Ascending aorta (tissue), 2 donors: ENCODE measurements around the gene SV2B. TPM values are rescaled to one million over a fixed set of nuclear protein-coding genes. Genes with fewer than 3 reads are reported as not detected.

Source experiments
- DNase-seq, 2 donors: peaks; one replicate each; pipeline ENCODE4 v3.0.0-alpha.2; 2019; ENCODE audit warnings: low spot score in 2 of 2
- H3K27ac ChIP-seq, 2 donors: fragments of 200-600 bp; sonication (generic); one replicate each; pipeline ENCODE4 v1.5.1; 2016 to 2017; ENCODE audit warnings: mild to moderate bottlenecking in 1 of 2
- H3K27me3 ChIP-seq: fragments of 200-600 bp; sonication (generic); one replicate; pipeline ENCODE4 v1.5.1; 2017
- H3K36me3 ChIP-seq, 2 donors: fragments of 200-600 bp; sonication (generic); one replicate each; pipeline ENCODE4 v1.5.1; 2016
- H3K4me1 ChIP-seq, 2 donors: fragments of 200-600 bp; sonication (generic); one replicate each; pipeline ENCODE4 v1.5.1; 2016 to 2017; ENCODE audit warnings: mild to moderate bottlenecking in 1 of 2
- H3K4me3 ChIP-seq, 2 donors: fragments of 200-600 bp; sonication (generic); one replicate each; pipeline ENCODE4 v1.5.1; 2016 to 2017; ENCODE audit warnings: mild to moderate bottlenecking in 1 of 2
- H3K9me3 ChIP-seq, 2 donors: fragments of 200-600 bp; sonication (generic); one replicate each; pipeline ENCODE4 v1.5.1; 2016
- intact Hi-C: fragments of 100-400 bp; cut with DNase I; formaldehyde crosslinking; loops from one replicate; pipeline ENCODE4 v1.15.1; 2023
- total RNA-seq: library from RNA; depleted of rRNA; stranded (reverse); fragments of >200 nt; gene quantifications from one replicate; pipeline ENCODE4 v1.1.0, GENCODE V29; 2016
- TF ChIP-seq, protein P1 (sequence below), 3 experiments: fragments of 200-600 bp in 2 of 3; fragments of 450-650 bp in 1 of 3; sonication (generic) in 2 of 3; IDR thresholded peaks; one replicate each; pipeline ENCODE4 v1.5.1; 2016 to 2019; ENCODE audit warnings: antibody characterized with exemption in 3 of 3, mild to moderate bottlenecking in 1 of 3, moderate library complexity in 1 of 3

Gene SV2B
- total RNA-seq, 1 donor from 2014 or later, result 0.11 TPM

DNA sequence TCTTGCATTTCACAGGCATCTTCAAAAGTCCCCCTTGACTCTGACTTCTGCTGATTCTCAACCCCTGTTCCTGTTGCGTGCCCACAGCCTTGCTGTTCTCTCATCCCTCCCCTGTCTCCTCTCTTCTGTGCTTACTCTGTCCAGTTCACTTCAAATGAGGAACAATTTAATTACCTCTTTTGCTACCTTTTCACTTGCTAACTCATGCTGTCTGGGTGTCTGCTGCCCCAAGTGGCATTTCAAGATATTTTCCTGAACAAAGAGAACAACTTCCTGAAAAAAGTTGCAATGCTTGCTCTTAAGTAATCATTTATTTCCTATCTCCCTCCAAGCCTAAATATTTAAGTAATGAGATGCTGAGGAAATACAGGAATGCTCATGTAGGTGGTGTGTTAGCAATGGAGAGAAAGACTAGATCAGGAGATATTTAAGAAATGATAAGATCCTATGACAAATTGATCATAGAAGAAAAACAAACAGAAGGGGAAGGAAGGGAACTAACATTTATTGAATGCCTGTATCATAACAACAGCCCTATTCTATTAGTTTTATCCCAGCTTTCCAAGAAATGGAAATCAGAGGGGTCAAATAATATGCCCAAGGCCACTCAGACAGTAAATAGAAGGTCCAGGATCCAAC, 42.2 kb downstream of the SV2B start:
- no peaks in the 10 kb centered on the region for H3K27me3 ChIP-seq
- no peaks in the 10 kb centered on the region for H3K4me1 ChIP-seq
- H3K4me3 ChIP-seq, result no peak overlapping the region
- H3K36me3 ChIP-seq, result no peaks in the 10 kb centered on the region
- H3K9me3 ChIP-seq, result no peaks in the 10 kb centered on the region
- TF ChIP-seq, protein P1, sequence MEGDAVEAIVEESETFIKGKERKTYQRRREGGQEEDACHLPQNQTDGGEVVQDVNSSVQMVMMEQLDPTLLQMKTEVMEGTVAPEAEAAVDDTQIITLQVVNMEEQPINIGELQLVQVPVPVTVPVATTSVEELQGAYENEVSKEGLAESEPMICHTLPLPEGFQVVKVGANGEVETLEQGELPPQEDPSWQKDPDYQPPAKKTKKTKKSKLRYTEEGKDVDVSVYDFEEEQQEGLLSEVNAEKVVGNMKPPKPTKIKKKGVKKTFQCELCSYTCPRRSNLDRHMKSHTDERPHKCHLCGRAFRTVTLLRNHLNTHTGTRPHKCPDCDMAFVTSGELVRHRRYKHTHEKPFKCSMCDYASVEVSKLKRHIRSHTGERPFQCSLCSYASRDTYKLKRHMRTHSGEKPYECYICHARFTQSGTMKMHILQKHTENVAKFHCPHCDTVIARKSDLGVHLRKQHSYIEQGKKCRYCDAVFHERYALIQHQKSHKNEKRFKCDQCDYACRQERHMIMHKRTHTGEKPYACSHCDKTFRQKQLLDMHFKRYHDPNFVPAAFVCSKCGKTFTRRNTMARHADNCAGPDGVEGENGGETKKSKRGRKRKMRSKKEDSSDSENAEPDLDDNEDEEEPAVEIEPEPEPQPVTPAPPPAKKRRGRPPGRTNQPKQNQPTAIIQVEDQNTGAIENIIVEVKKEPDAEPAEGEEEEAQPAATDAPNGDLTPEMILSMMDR (IDR thresholded peaks at IDR 0.05), result no peak
- intact Hi-C loops, result no loop called here
- H3K27ac ChIP-seq, result no peak overlapping the region
- no peak for DNase-seq

DNA sequence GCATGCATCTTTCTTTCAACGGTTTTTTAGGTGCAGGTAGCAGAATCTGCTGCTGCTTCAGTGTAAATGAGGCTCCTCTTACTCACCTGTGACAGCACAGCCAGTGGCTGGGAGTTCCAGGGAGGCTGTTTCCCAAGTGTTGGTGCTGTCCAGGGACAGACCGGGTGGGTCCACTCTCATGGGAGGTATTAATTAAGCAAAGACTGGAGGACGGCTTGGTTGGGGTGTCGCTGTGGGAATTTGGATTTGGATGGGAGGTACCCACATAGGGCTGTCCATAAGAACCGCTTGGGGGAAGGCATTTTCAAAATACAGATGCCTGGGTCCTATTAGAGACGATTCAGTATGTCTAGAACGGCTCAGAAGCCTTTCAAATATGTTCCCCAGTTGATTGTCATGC, 42.9 kb downstream of the SV2B start:
- H3K9me3 ChIP-seq, result no peaks in the 10 kb centered on the region
- TF ChIP-seq, protein P1 (IDR thresholded peaks at IDR 0.05), result no peak
- no peak overlapping the region for H3K4me3 ChIP-seq
- intact Hi-C loops, result no loop called here
- DNase-seq, result no peak
- H3K27ac ChIP-seq, result no peak overlapping the region
- H3K36me3 ChIP-seq, result no peaks in the 10 kb centered on the region
- H3K27me3 ChIP-seq, result no peaks in the 10 kb centered on the region
- no peaks in the 10 kb centered on the region for H3K4me1 ChIP-seq

DNA sequence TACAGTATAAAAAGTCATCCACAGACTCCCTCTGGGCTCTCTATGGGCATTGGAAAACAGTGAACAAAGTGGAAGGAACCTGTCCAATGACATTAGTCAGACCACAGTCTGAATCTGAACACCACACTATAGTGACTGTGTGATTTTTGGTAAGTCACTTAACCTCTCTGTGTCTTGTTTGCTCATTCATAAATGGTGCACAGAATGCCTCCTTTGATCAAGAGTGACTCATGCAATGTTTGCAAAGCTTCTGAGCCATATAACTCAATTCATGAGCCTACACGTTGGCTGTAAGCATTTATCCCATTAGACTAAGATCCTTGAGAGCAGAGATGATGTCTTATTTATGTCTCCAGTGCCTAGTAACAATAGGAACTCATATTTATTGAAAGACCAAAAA, 46.7 kb downstream of the SV2B start:
- no peak overlapping the region for H3K4me3 ChIP-seq
- H3K36me3 ChIP-seq, result no peaks in the 10 kb centered on the region
- no peak overlapping the region for H3K27ac ChIP-seq
- H3K27me3 ChIP-seq, result no peaks in the 10 kb centered on the region
- intact Hi-C loops, result no loop called here
- TF ChIP-seq, protein P1 (IDR thresholded peaks at IDR 0.05), result no peak
- no peak for DNase-seq
- H3K9me3 ChIP-seq, result no peaks in the 10 kb centered on the region
- H3K4me1 ChIP-seq, result no peaks in the 10 kb centered on the region

DNA sequence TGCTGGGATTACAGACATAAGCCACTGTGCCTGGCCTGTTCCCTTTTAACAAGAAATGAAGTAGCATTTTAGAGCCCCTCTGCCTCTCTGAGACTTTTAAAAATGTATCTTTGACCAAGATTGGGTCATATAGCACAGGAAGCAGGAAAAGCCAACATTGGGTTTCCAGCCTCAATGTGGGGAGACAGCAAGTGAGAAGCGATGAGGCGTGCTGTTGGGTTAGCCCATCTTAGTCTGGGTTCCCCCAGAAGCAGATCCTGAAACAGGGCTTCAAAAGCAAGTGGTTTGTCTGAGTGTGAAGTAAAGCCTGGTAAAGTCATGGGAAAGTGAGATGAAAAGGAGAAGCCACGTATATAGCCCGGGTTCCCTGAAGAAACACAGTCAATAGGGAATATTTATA, 48.2 kb downstream of the SV2B start:
- no peak overlapping the region for H3K27ac ChIP-seq
- TF ChIP-seq, protein P1 (IDR thresholded peaks at IDR 0.05), result no peak
- no peaks in the 10 kb centered on the region for H3K9me3 ChIP-seq
- DNase-seq, result no peak
- H3K4me1 ChIP-seq, result no peaks in the 10 kb centered on the region
- no peaks in the 10 kb centered on the region for H3K36me3 ChIP-seq
- H3K4me3 ChIP-seq, result no peak overlapping the region
- intact Hi-C loops, result no loop called here
- H3K27me3 ChIP-seq, result no peaks in the 10 kb centered on the region

DNA sequence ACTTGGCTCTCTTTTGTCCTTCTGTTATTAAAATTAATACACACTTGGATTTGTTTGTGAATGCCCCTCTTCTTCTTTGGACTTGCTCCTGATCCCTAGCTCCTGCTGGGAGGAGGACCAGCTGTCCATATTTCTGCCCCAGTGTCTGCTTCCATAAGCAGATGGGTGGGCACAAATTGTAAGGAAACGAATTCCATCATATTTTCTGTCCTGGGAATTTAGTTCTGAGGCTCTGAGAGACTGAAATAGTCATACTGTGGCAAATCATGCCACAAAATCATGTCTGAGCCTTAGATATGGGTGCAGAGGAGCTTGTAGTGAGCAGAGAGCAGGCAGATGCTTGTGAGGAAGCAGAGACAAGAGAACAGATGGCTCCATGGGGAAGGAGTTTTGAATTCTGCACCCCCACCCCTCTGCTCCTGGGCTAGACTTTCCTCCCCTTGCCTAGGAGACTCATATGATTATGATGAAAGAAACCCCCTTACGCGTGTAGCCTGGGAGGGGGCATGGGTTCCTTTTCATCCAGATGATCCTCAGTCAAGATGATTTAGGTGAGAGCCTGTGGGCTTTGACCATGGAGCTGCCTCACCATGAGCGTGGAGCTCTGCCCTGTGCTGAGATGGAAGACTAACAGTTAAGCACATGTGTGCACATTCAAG, 50.6 kb downstream of the SV2B start:
- TF ChIP-seq, protein P1 (IDR thresholded peaks at IDR 0.05), result no peak
- no peaks in the 10 kb centered on the region for H3K9me3 ChIP-seq
- H3K27me3 ChIP-seq, result no peaks in the 10 kb centered on the region
- no peak overlapping the region for H3K27ac ChIP-seq
- no peak for DNase-seq
- intact Hi-C loops, result no loop called here
- no peaks in the 10 kb centered on the region for H3K4me1 ChIP-seq
- no peak overlapping the region for H3K4me3 ChIP-seq
- H3K36me3 ChIP-seq, result no peaks in the 10 kb centered on the region
